HUES48 (cell line): ENCODE measurements around the gene CDC27.
"Not testable (repeated sequence)": the region's sequence is repeated elsewhere in the genome, so short reads cannot be mapped to it uniquely, and the experiment has no call there.

Experiments
- H3K27ac ChIP-seq: one replicate; pipeline ENCODE4 v1.7.0; 2013; ENCODE audit warnings: low read depth, low read length, inconsistent platforms
- H3K27me3 ChIP-seq: 2 replicates; pipeline ENCODE4 v1.6.1; 2013; ENCODE audit warnings: mild to moderate bottlenecking, low read length; ENCODE audit not compliant: control insufficient read depth, insufficient read depth
- H3K36me3 ChIP-seq: 2 replicates; pipeline ENCODE4 v1.6.1; 2013; ENCODE audit warnings: low read length; ENCODE audit not compliant: control insufficient read depth, insufficient read depth
- H3K4me1 ChIP-seq: 2 replicates; pipeline ENCODE4 v1.6.1; 2013; ENCODE audit warnings: mild to moderate bottlenecking, low read length; ENCODE audit not compliant: control insufficient read depth, insufficient read depth
- H3K4me3 ChIP-seq: 2 replicates; pipeline ENCODE4 v1.5.1; 2013; ENCODE audit warnings: mild to moderate bottlenecking, low read depth, low read length
- H3K9ac ChIP-seq: 2 replicates; pipeline ENCODE4 v1.6.1; 2013; ENCODE audit warnings: mild to moderate bottlenecking, low read depth, low read length, moderate library complexity
- H3K9me3 ChIP-seq: 2 replicates; pipeline ENCODE4 v1.6.1; 2013; ENCODE audit warnings: low read length; ENCODE audit not compliant: control insufficient read depth, insufficient read depth

Gene CDC27

DNA sequence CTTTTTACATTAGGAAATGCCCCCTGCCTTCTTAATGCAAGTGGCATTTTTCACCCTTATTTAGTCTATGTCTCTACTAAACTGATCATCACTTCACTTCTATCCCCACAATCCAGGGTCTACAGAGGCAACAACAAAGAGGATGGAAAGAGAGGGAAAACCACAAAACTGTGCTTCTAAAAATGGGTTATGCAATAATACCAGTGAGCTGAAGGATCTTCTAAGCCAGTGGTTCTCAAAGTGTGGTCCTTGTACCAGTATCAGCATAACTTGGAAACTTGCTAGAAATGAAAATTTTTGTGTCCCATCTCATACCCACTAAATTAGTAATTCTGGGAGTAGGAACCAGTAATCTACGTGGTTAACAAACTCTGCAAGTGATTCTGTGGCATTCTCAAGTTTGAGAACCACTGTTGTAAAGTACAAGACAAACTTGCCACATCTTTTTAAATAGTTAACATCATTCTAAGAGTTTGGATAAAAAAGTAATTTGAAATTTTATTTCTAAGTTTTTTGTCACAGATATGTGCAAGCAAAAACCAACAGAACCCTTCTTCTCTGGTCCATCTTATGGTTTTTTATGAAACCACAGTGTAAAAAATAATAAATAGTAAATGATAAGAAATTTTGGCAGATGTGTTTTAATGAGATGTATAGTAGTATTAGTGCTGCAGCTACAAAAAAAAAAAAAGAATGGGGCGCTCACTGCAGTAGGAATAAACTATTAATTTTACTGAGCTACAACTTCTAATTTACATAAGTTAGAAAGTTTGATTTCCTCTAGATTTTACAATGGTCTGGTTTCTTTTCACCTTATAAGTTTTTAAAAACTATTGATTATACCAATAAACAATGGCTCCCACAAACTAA lies 16.2 kb downstream of the CDC27 start:
- Histone ChIP-seq H3K36me3 (peaks cover 60% of the 10 kb centered on the region), H3K4me3 (no peak overlapping the region), H3K9me3 (no peaks in the 10 kb centered on the region), H3K27ac (no peak overlapping the region), H3K4me1 (peaks cover 6% of the 10 kb centered on the region; the same call in 1 of the 2 replicates), H3K27me3 (no peaks in the 10 kb centered on the region), H3K9ac (no peak overlapping the region)

DNA sequence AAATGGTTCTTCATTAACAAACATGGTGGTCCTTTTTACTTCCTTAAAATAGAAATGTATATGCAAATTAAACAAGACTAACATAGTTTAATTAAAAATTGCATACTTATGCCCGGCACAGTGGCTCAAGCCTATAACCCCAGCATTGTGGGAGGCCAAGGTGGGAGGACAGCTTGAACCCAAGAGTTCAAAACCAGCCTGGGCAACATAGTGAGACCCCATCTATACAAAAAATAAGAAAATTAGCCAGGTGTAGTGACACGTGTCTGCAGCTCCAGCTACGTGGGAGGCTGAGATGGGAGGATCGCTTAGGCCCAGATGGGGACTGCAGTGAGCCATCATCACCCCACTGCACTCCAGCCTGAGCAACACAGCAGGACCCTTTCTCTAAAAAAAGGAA lies 18.4 kb downstream of the CDC27 start:
- H3K27ac ChIP-seq = no peak overlapping the region
- peaks cover 71% of the 10 kb centered on the region for H3K36me3 ChIP-seq
- H3K4me1 ChIP-seq = peaks cover 4% of the 10 kb centered on the region; the same call in 1 of the 2 replicates
- H3K27me3 ChIP-seq = no peaks in the 10 kb centered on the region
- H3K9me3 ChIP-seq = no peaks in the 10 kb centered on the region
- no peak overlapping the region for H3K4me3 ChIP-seq
- no peak overlapping the region for H3K9ac ChIP-seq

DNA sequence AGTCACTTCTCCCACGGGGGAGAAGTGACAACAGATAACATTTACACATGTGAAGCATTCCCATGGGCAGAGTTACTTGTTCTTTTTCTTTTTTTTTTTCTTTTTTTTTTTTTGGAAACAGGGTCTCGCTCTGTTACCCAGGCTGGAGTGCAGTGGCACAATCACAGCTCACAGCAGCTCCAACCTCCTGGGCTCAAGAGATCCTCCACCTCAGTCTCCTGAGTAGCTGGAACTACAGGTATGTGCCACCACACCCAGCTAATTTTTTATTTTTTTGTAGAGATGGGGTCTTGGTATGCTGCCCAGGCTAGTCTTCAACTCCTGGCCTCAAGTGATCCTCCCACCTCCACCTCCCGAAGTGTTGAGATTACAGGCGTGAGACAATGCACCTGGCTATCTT lies 20.2 kb downstream of the CDC27 start:
- not testable (repeated sequence) for H3K4me3 ChIP-seq, H3K9ac ChIP-seq, H3K9me3 ChIP-seq, H3K4me1 ChIP-seq, H3K27ac ChIP-seq, H3K27me3 ChIP-seq
- H3K36me3 ChIP-seq = peaks cover 68% of the 10 kb centered on the region

DNA sequence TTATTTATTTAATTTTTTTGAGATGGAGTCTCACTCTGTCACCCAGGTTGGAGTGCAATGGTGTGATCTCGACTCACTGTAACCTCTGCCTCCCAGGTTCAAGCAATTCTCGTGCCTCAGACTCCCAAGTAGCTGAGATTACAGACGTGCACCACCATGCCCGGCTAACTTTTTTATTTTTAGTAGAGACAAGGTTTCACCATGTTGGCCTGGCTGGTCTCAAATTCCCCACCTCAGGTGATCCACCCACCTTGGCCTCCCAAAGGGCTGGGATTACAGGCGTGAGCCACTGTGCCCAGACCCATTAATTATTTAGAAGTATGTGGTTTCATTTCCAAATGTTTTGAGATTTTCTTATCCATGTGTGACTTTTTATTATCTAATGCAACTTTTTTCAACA lies 22.2 kb downstream of the CDC27 start:
- peaks cover 69% of the 10 kb centered on the region for H3K36me3 ChIP-seq
- not testable (repeated sequence) for H3K9me3 ChIP-seq, H3K27me3 ChIP-seq, H3K4me3 ChIP-seq, H3K9ac ChIP-seq, H3K4me1 ChIP-seq, H3K27ac ChIP-seq

DNA sequence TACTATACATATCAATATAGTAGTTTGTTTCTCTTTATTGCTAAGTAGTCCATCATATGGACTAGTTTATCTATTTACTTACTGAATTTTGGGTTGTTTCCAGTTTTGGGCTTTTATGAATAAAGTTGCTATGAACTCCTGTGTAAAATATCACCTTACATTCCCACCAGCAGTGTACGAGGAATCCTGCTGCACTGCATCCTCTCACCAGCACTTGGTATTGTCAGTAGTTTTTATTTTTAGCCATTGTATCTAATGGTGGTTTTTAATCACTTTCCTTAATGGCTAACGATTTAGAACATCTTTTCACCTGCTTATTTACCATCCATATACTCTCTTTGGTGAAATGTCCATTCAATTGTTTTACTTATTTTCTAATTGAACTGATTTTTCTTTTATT lies 24.0 kb downstream of the CDC27 start:
- Histone ChIP-seq H3K36me3 (peaks cover 75% of the 10 kb centered on the region), H3K27ac (no peak overlapping the region), H3K9me3 (no peaks in the 10 kb centered on the region), H3K4me3 (no peak overlapping the region), H3K27me3 (no peaks in the 10 kb centered on the region), H3K4me1 (no peaks in the 10 kb centered on the region), H3K9ac (no peak overlapping the region)

DNA sequence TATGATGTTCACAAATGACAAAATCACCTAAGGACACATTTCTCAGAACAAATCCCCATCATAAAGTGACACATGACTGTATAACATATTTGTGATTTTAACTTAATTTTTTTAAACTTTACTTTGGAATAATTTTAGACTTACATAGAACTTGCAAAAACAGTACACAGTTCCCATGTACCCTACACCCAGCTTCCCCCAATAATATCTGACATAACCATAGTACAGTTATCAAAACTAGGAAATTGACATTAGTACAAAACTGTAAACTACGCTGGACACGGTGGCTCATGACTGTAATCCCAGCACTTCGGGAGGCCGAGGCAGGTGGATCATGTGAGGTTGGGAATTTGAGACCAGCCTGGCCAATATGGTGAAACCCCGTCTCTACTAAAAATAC lies 24.8 kb downstream of the CDC27 start:
- Histone ChIP-seq H3K9me3 (no peaks in the 10 kb centered on the region), H3K27me3 (no peaks in the 10 kb centered on the region), H3K9ac (no peak overlapping the region), H3K4me3 (no peak overlapping the region), H3K4me1 (no peaks in the 10 kb centered on the region), H3K27ac (no peak overlapping the region), H3K36me3 (peaks cover 77% of the 10 kb centered on the region)

DNA sequence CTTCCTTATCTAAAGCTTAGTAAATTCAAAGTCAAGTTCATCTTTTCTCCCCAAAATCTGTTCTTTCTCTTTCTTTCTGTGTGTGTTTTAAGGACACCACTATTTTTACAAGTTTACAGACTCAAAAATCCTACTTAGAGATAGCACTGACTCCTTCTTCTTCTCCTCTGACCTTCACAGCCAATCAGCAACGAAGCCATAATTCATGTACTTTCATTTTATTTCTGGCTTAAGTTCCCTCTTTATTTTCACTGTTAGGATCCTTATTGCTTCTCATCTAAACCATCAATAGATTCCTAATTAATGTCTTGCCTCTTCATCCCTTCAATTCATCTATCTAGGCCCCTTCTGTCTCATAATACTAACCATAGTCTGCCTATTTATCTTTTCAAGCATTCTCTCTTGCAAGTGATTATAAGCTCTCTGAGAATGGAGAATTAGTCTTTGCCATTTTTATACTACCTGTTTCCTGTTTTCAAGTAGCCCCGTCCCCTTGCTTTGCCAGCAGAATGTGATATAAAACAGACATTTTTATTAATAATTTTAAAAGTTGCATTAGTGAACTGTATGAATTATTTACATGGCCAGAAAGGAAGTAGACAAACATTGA lies 27.0 kb downstream of the CDC27 start:
- Histone ChIP-seq H3K27ac (no peak overlapping the region), H3K9me3 (no peaks in the 10 kb centered on the region), H3K27me3 (no peaks in the 10 kb centered on the region), H3K9ac (no peak overlapping the region), H3K36me3 (peaks cover 75% of the 10 kb centered on the region), H3K4me3 (no peak overlapping the region), H3K4me1 (no peaks in the 10 kb centered on the region)

DNA sequence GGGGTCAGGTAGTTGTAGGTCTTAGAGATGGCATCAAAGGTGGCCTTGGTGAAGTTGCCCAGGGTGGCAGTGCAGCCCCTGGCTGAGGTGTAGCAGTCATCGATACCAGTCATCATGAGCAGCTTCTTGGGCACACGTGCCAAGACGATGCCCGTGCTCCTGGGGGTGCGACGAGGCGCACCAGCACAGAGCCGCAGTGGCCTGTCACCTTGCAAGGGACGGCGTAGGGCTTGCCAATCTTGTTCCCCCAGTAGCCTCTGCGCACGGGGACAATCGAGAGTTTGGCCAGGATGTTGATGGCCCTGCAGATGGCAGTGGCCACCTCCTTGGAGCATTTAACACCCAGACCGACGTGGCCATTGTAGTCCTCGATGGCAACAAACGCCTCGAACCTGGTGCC lies 29.8 kb downstream of the CDC27 start:
- Histone ChIP-seq H3K36me3 (peaks cover 78% of the 10 kb centered on the region), H3K4me1 (no peaks in the 10 kb centered on the region), H3K27ac (no peak overlapping the region), H3K9me3 (no peaks in the 10 kb centered on the region), H3K9ac (no peak overlapping the region), H3K4me3 (no peak overlapping the region), H3K27me3 (no peaks in the 10 kb centered on the region)

DNA sequence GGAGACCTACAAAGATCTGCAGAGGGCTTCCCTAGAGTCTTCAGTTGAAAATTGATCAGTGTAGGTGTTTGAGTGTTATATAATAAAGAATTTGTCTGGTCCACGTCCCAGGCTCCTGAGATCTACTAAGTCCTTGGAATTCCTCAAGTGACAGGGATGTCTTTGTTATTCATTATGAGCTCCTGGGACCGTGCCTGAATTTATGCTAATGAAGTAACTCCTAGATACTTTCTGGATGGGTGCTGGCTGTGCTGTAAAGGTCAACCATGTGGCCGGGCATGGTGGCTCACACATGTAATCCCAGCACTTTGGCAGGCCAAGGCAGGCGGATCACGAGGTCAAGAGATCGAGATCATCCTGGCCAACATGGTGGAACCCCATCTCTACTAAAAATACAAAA lies 43.7 kb downstream of the CDC27 start:
- H3K4me1 ChIP-seq = peaks cover 12% of the 10 kb centered on the region
- no peak overlapping the region for H3K4me3 ChIP-seq
- no peaks in the 10 kb centered on the region for H3K9me3 ChIP-seq
- no peak overlapping the region for H3K9ac ChIP-seq
- no peak overlapping the region for H3K27ac ChIP-seq
- peaks cover 87% of the 10 kb centered on the region for H3K36me3 ChIP-seq
- H3K27me3 ChIP-seq = no peaks in the 10 kb centered on the region

DNA sequence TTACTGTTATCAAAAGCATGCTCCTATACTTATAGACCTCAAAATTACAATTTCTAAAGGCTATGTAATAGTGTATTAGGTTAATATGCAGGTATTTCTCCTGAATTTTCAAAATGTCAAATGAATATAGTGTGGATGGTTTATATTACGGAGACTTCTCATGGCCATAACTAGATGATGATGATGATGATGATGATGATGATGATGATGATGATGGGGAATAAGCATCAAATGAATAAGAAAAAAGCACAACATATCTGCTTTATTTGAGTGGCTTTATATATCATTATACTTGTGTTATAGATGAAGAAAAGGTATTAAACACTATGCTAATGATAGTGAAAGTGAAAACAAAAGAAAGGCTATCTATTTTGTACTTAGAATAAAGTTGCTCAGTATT lies 53.9 kb downstream of the CDC27 start:
- Histone ChIP-seq H3K9me3 (no peaks in the 10 kb centered on the region), H3K4me1 (no peaks in the 10 kb centered on the region), H3K9ac (no peak overlapping the region), H3K27ac (no peak overlapping the region), H3K27me3 (no peaks in the 10 kb centered on the region), H3K36me3 (peaks cover 66% of the 10 kb centered on the region), H3K4me3 (no peak overlapping the region)

DNA sequence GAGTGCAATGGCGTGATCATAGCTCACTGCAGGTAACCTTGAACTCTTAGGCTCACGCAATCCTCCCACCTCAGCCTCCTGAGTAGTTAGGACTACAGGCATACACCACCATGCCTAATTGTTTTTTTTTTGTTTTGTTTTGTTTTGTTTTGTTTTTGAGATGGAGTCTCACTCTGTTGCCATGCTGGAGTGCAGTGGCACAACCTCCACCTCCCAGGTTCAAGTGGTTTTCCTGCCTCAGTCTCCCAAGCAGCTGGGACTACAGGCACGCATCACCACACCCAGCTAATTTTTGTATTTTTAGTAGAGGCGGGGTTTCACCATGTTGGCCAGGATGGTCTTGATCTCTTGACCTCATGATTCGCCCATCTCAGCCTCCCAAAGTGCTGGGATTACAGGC lies 54.7 kb downstream of the CDC27 start:
- not testable (repeated sequence) for H3K27me3 ChIP-seq, H3K4me1 ChIP-seq, H3K9ac ChIP-seq, H3K27ac ChIP-seq, H3K9me3 ChIP-seq, H3K4me3 ChIP-seq
- H3K36me3 ChIP-seq = peaks cover 63% of the 10 kb centered on the region
